DND-41 (cell line): ENCODE data around the gene STARD9.
"Not testable (repeated sequence)": the region's sequence is repeated elsewhere in the genome, so short reads cannot be mapped to it uniquely, and the experiment has no call there.

Source experiments
- EZH2 ChIP-seq: IDR thresholded peaks from 3 replicates; pipeline ENCODE4 v1.6.1; 2012; ENCODE audit warnings: borderline replicate concordance, low read depth, mild to moderate bottlenecking, moderate library complexity, low read length, inconsistent platforms; ENCODE audit not compliant: severe bottlenecking
- TF ChIP-seq, protein P1 (sequence below): IDR thresholded peaks from 2 replicates; pipeline ENCODE4 v1.5.1; 2012; ENCODE audit warnings: borderline replicate concordance, low read length, moderate library complexity, mild to moderate bottlenecking; ENCODE audit not compliant: poor library complexity, severe bottlenecking; ENCODE audit errors: extremely low read depth

DNA sequence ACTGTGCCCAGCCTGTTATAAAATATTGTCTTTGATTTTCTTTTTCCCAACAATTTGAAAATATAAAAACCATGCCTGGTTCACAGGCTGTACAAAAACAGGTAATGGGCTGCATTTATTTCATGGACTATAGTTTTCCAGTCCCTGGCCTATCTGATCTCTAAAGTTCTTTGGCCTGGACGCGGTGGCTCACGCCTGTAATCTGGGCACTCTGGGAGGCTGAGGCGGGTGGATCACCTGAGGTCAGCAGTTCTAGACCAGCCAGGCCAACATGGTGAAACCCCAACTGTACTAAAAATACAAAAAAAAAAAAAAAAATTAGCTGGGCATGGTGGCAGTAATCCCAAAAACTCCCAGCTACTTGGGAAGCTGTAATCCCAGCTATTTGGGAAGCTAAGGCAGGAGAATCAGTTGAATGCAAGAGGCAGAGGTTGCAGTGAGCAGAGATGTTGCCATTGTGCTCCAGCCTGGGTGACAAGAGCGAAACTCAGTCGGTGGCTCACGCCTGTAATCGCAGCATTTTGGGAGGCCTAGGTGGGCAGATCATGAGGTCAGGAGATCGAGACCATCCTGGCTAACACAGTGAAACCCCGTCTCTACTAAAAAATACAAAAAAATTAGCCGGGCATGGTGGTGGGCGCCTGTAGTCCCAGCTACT lies 18.7 kb upstream of the STARD9 start:
- TF ChIP-seq, protein P1, sequence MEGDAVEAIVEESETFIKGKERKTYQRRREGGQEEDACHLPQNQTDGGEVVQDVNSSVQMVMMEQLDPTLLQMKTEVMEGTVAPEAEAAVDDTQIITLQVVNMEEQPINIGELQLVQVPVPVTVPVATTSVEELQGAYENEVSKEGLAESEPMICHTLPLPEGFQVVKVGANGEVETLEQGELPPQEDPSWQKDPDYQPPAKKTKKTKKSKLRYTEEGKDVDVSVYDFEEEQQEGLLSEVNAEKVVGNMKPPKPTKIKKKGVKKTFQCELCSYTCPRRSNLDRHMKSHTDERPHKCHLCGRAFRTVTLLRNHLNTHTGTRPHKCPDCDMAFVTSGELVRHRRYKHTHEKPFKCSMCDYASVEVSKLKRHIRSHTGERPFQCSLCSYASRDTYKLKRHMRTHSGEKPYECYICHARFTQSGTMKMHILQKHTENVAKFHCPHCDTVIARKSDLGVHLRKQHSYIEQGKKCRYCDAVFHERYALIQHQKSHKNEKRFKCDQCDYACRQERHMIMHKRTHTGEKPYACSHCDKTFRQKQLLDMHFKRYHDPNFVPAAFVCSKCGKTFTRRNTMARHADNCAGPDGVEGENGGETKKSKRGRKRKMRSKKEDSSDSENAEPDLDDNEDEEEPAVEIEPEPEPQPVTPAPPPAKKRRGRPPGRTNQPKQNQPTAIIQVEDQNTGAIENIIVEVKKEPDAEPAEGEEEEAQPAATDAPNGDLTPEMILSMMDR = not testable (repeated sequence)
- not testable (repeated sequence) for TF ChIP-seq EZH2
